GM11168 (cell line): ENCODE data around the gene HGD.
"Not testable (repeated sequence)": the region's sequence is repeated elsewhere in the genome, so short reads cannot be mapped to it uniquely, and the experiment has no call there.

Experiments used
- in situ Hi-C: fragments of 300-500 bp; cut with MboI; formaldehyde crosslinking; loops from one replicate; pipeline ENCODE4 v1.12.0; 2022; ENCODE audit warnings: low sequenced_read_pairs; ENCODE audit not compliant: unreplicated experiment

Gene HGD

DNA sequence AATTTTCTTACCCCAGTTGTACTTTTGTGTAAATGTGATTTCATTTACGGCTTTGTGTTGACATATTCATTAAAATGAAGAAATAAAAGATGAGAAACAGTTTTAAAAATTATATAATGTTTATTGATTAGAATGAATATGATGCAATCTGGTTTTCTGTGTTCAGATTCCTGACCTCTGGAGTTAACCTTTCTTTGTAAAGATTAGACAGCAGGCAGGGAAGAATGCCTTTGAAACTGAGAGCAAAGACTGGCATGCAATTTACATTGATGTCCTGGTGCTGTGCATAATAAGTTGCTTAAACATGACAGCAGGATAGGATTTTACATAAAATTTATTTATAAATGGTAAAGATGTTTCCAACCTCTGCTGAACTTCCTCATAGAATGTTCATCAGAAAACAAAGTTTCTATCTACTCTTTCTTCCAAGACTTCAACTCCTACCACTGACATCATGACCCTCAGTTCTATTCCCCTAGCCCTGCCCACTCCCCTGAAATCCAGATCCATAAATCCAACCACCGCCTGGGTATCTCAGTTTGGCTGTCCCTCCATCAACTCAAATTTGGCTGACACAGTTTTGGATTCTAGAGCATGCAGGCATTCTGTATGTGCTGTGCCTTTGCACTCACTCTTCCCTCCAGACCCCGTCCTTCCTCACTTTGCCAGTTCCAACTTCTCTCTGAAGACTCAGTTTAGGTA, 1.7 kb downstream of the HGD start:
- in situ Hi-C loops, result no loop called here

DNA sequence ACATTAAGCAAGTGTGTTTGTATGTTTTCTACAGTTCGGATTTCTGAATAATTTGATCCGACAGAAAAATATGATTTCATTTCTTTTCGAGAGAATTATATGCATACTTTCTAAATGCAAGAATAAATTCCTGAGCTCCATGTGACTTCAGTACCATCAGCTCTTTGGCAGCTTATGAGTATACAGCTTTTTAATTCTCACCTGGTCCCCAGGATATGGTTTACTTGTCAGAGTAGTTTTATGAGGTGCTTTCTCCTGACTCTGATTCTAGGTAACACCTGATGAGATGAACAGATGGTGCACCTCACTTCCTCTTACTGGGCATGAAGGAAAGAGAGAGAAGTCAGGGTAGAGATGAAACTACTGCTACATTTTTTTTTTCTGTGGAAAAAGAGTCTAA, 3.1 kb downstream of the HGD start:
- in situ Hi-C loops, result no loop called here

DNA sequence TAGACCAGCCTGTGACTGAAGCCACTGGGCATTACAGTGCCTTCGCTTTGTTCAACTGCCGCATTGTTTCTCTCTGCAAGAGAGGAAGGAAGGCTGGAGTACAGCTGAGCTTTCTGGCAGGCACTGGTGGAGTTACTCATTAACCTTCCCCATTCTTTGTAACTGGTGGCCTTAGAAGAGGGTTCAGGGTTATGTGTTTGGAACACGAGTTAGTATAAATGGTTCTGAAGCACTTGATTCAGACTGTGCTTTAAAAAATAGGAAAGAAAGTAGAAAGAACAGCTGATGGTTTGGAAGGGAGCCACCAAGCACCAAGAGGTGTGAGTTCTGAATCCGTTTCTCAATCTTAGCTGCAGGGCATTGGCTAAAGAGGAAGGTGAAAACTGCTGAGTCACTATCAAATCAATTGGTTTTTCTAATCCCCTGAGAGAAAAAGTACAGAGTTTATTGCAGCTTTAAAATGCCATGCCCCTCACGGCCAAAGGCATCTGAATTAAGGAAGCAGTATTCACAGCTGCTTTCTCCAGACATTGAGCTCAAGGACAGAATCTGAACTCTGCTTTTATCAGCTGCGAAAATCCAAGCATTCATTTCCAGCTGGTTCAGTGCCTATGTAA, 3.6 kb downstream of the HGD start:
- in situ Hi-C loops, result no loop called here

DNA sequence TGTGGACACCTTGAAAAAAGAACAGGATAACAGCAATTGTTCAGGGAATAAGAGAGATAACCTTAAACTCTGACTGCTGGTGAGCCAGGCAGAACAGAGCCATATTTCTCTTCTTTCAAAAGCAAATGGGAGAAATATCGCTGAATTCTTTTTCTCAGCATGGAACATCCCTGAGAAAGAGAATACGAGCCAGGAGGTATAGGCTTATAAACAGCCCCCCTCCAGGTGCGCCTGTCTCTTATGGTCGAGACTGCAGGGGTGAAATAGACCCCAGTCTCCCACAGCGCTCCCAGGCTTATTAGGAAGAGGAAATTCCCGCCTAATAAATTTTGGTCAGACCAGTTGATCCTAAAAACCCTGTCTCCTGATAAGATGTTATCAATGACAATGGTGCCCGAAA, 4.8 kb downstream of the HGD start:
- in situ Hi-C loops, result not testable (repeated sequence)

DNA sequence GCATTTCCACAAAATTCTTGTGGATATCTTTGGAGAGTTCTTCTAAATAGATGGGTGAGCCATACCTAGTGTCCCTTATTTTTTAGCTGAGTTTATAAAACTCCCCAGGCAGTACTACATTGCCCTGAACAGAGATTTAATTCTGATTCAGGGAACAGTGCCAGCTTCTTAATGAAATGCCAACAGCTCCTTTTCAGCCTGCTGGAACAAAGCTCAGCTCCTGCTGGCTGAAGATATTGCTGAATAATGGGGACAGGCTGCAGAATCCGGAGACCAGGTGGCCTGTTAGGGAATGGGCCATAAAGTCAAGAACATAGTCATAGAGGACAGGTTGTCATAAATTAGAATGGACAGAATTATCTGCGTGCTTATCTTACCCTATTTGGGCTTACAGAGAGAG, 8.9 kb downstream of the HGD start:
- in situ Hi-C loops, result no loop called here

DNA sequence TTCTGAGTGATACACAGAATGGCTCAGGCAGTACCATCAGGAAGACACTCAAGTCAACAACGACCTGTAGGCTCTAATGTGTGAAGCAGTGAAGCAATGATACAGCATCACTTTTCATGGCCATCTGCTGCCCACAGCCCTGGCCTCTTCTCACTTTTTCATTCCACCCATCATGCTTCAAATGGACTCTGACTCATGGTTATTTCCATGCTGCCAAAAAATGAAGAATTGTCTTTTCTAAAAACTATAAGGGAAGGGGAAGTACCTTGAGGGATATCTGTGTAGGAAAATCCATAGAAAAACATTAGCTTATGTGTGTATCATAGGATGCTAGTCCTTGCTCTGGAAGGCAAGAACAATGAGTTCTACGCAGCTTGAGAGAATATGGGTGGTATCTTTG, 11.5 kb downstream of the HGD start:
- in situ Hi-C loops, result no loop called here

DNA sequence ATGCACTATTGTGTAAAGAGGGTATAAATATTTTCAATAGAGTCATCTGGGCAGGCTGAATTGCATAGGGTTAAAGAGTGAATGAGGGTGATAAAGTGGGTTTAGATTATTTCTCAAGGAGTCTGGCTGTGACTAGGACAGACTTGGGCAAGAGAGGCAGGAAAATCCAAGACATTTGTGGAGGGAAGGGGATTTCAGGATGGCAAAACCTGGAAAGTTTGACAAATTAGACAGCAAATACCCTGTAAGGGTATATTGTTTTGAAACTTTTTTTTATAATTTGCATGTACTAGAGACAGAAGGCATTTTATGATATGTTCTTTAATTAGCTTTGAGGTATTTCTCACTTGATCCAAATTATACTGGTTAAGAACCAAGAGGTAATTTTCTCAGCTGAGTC, 17.1 kb downstream of the HGD start:
- in situ Hi-C loops, result loop anchor here (5.0 kb wide), 1 partner anchor 42 kb away; no protein-coding TSS in a partner anchor

DNA sequence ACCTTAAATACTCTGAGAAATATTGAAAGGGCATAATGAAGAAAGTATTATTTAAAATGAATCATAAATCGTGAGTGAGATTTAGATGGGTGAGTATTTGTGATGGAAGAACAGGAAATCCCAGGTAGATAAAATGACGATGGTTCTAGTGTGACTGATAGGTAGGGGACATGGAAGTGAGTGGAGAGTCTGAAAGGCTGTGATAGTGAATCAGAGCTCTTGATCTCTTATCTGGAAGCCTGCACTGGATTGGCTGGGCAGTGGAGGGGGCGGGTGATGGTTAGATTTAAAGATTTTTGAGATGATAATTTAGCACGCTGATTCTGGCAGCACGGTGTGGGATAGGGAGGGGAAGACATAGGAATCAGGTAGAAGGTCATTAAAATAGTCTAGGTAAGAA, 20.1 kb downstream of the HGD start:
- in situ Hi-C loops, result loop anchor here (5.0 kb wide), 1 partner anchor 45 kb away; no protein-coding TSS in a partner anchor

DNA sequence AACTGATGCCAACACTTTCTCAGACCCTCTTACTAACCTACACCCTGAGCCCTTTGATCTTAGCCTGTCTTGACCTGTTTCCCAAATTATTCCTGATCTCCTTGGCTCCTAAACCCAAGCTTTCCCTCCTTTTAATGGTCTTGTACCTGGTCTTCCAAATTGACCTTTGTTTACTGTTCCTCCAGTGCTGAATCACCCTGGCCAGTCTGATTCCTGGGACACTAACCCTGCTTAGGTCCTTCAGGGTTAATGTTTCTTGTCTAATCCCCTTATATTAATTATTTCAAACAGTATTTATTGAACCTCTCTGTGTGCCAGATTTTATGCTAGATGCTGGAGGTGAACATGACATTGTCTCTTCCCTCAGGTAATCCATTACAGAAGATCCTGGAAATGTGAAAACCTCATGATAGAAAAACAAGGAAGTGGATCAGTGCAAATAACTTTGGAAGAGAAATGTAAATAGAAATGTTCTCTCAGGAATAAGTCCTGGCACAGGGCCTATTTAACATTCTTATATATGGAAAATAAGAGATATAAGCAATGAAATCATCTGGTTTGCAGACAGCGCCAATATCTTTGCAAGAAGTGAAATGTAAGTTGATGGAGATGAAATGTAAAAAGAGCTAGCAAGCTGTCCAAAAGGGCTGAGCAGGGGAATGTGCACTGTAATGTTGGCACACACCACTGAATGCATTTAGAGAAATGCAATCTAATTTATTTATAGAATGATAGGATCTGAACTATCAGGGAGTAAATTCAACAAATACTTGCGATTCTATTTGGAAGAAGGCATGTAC, 20.7 kb downstream of the HGD start:
- in situ Hi-C loops, result loop anchor here (5.0 kb wide), 1 partner anchor 46 kb away; no protein-coding TSS in a partner anchor

DNA sequence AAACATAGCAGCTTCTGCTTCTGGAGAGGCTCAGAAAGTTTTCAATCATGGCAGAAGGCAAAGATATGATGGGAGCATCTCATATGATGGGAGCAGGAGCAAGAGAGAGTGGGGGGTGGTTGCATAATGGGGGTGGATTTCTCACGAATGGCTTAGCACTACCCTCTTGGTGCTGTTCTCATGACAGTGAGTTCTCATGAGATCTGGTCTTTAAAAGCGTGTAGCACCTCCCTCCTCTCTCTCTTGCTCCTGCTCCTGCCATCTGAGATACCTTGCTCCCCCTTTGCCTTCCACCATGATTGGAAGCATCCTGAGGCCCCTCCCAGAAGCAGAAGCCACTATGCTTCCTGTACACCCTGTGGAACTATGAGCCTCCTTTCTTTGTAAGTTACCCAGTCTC, 22.2 kb downstream of the HGD start:
- in situ Hi-C loops, result loop anchor here (5.0 kb wide), 1 partner anchor 47 kb away; no protein-coding TSS in a partner anchor

DNA sequence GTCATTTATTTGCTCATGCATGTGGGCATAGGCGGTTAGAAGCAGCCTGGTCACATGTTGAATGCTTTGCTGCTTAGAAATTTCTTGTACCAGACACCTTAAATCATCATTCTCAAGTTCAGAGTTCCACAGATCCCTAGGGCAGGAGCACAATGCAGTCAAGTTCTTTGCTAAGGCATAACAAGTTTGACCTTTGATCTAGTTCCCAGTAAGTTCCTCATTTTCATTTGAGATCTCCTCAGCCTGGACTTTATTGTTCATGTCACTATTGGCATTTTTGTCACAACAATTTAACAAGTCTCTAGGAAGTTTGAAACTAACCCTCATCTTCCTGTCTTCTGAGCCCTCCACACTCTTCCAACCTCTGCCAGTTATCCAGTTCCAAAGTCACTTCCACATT, 22.8 kb downstream of the HGD start:
- in situ Hi-C loops, result no loop called here

DNA sequence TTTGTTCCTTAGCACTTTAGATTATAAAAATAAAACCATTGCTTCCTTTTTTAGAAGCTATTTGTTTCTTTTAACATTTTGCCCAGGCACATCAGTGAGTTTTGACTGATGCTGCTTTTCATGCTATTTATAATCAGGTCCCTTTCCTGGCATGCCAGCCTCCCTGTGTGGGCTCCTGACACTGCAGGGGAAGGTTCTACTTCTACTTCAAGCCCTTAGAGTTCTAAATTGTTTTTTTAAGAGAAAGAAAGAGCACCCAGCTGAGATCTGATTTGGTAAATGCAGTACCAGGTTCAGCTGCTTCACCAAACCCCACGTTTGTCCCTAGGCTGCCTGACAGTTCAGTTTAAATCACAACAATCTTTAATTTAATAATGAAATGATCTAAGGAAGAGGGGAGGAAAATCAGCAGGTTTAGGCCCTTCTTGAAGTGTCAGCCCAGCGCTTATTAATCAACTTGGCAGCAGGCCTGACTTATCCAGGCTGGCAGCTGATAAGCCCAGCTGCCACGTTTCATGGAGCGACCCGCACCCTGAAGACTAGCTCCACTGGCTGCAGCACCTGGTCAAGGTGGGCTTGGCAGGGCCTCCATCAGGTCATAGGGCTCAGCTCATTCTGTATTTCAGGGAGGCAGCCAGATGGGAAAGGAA, 29.0 kb downstream of the HGD start:
- in situ Hi-C loops, result no loop called here

DNA sequence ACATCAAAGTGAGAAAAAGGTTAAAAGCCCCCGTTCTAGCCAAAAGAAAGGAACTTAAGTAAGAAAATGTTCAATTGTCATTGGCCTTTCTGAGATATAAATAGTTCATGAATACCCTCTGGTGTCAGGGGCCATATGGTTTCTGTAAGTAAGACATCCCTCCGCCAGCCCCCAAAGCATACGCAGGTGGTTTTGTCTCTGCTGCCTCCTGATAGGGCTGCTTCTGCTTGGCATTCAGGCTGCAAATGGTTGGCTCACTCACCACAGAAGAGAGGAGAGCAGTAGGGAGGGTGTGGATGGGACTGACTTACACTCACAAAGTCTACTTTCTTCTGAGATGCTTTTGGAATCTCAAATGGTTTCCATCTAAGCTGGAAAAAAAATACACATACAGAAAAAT, 29.8 kb downstream of the HGD start:
- in situ Hi-C loops, result no loop called here

DNA sequence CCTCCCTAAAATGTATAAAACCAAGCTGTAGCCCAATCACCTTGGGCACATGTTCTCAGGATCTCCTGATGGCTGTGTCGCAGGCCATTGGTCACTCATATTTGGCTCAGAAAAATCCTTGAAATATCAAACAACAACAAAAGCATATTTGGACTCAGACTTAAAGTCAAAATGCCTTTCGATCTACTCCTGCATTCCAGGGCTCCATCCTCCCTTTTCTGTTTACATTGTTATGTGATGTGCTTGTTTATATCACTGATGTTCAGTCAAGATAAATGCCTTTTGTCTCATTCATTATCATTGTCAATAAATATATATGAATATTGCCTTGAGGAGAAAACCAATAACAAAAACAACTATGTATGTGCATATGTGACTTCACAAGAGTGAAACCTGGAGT, 31.7 kb downstream of the HGD start:
- in situ Hi-C loops, result no loop called here

DNA sequence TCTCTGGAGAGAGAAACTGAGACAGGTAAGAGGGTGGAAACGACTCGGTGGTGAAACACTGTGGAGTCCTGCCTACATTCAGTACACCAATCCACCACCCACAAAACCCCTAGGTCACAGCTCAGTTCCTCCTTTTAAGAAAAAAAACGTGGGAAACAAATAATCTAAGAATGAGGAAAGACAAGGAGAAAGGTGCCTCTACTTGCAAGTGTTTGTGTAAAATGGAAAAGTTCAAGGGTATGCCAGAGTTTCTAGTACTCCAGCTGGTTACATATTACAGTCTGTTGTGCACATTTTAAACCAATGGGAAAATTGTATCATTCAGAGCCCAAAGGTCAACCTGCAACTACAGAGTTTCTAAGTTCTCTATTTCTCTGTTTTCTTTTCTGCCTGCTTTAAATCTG, 32.2 kb downstream of the HGD start:
- in situ Hi-C loops, result no loop called here

DNA sequence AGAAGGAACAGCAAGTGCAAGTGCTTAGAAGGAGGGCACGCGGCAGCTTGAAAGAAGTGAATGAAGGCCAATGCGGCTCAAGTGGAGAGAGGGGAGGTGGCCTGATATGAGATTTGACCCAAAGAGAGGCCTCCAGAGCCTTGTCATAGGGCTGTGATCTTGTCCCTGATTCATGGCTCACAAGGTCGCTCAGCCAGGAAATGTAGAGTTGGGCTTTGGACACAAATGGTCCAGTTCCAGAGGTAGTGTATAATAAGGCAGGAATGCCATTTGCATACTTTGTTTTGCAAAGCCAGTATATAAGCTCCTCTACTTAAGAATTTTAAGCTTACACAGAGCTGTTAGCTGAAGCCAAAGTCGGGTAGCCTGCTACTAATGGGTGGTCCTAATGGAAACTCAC, 33.7 kb downstream of the HGD start:
- in situ Hi-C loops, result no loop called here

DNA sequence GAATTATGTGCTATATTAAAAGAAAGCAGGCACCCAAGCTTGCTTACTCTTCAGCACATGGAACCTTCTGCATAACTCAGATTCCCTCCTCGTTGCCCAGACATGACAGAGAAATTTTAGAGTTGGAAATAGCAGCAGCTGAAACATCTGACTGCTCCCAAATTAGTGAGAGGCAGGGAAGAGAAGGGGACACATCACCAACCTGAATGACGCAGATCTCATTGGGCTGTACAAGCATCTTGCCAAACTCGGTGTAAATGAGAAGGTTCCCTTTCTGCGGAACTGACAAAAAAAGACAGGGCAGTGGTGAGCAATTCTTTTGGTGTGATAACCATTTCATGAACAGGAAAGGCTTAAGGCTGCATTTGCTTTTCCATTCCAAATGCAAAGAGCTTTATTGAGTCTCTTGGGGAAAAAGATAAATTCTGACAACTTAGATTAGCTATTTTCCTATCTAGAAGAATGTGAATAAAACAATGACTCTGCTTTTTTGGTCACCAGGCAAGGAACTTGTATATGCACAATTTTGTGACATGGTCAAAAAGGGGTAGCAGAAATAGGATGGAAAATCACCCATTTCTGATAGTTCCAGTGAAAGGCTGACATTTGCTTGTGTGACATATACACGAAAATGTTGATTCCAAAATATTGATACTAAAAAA, 35.1 kb downstream of the HGD start:
- in situ Hi-C loops, result no loop called here

DNA sequence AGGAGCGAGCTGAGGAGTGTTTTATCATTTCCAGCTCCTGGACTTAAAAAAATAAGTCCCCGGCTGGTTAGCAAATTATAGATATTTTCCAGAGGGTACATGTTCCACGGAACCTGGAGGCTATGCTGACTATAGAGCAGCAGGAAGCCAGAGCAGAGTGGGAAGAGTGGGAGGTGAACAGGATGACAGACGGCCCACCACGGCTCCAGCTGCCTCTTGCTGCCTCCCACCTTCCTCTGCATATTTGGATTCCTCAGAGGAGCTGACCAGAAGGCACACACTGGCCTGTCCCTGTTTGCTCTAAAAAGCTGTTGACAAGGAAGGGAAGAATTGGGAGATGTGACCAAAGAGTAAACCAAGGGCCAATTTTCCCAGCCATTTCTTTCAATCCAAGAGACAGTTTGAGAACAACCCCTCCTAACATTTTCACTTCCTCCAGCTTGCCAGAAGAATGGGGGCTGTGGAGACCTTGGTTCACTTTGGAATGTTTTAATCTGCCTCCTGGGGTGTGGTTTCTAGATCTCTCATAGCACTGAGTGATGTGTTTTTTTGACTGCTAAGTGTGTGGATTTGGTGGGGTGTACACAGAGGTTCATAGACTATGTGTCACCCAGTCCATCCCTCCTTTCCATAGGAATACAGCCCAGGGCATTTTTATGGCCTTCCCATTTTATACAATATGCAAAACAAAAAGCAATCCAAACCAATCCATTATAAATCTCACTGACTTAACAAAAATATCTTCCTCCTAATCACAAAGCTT, 36.8 kb downstream of the HGD start:
- in situ Hi-C loops, result no loop called here

DNA sequence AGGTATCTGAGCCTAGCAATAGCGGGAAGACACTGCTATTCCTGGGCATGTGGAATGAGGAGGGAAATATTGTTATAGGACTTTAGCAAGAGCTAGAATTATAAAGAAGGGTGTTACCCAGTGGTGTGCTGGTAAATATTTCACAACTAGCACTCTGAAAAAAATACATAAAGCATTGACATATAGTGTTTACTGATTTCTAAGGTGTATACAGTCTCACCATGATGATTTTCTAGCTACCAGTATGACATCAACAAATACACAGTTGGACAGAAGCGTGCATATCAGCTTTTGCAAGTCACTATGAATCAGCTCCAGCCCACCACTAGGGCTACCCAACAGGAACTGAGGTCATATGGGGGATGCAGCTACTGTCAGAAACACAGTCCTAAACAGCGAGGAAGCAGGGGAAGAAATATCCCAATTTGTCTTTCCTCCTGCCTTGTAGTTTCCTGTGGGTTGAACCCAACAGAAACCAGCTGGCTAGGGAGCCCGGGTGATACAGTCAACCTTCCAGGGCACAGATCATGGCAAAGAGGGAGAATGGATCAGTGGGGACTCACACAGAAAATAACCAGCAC, 39.6 kb downstream of the HGD start:
- in situ Hi-C loops, result no loop called here
